K562 (cell line): ENCODE data around the gene FBXO10. TPM values are rescaled to one million over a fixed set of nuclear protein-coding genes. Genes with fewer than 3 reads are reported as not detected.
A peak's percentile ranks its signal among the peaks of the same experiment; 100 is the strongest.

Source experiments
- BRD9 ChIP-seq: fragments of 450-650 bp; IDR thresholded peaks from 2 replicates; pipeline ENCODE4 v1.6.1; 2018; ENCODE audit warnings: low read depth; ENCODE audit not compliant: partially characterized antibody
- CCAR2 ChIP-seq: fragments of 200-400 bp; formaldehyde crosslinking; IDR thresholded peaks from 2 replicates; pipeline ENCODE4 v1.6.1; 2017; ENCODE audit warnings: mild to moderate bottlenecking, low read depth, low read length
- DDX20 ChIP-seq: fragments of 450-650 bp; IDR thresholded peaks from 2 replicates; pipeline ENCODE4 v1.6.1; 2016; ENCODE audit warnings: missing genetic modification characterization, low read depth, mild to moderate bottlenecking, missing compliant biosample characterization, moderate library complexity
- HDAC2 ChIP-seq: fragments of 450-650 bp; IDR thresholded peaks from 2 replicates; pipeline ENCODE4 v1.6.1; 2016; ENCODE audit warnings: mild to moderate bottlenecking
- HNRNPH1 ChIP-seq: fragments of 200-400 bp; formaldehyde crosslinking; optimal IDR thresholded peaks from 2 replicates; pipeline ENCODE3; 2017; ENCODE audit warnings: low read depth, mild to moderate bottlenecking, low read length, moderate library complexity
- HNRNPL ChIP-seq: fragments of 200-400 bp; formaldehyde crosslinking; IDR thresholded peaks from 2 replicates; pipeline ENCODE4 v1.6.1; 2017; ENCODE audit warnings: low read depth, mild to moderate bottlenecking, low read length
- MTA2 ChIP-seq: fragments of 450-650 bp; IDR thresholded peaks from 2 replicates; pipeline ENCODE4 v1.6.1; 2016; ENCODE audit warnings: low read depth
- NR3C1 ChIP-seq: sonication (generic); formaldehyde crosslinking; IDR thresholded peaks from 2 replicates; pipeline ENCODE4 v1.8.1; 2022; ENCODE audit warnings: missing genetic modification reagents
- PHF8 ChIP-seq: fragments of 200-600 bp; sonication (generic); IDR thresholded peaks from 2 replicates; pipeline ENCODE4 v1.6.1; 2012; ENCODE audit warnings: mixed run types, mild to moderate bottlenecking, inconsistent platforms, low read length, moderate library complexity, borderline replicate concordance
- SIX5 ChIP-seq, 2 experiments: IDR thresholded peaks; 2 replicates each; pipeline ENCODE4 v1.6.1; 2011; ENCODE audit warnings: low read length in 2 of 2, borderline replicate concordance in 1 of 2, low read depth in 1 of 2, mild to moderate bottlenecking in 1 of 2, moderate library complexity in 1 of 2; ENCODE audit not compliant: insufficient read depth in 1 of 2
- STAT5A ChIP-seq: IDR thresholded peaks from 2 replicates; pipeline ENCODE4 v1.6.1; 2012; ENCODE audit warnings: low read length, inconsistent platforms, borderline replicate concordance
- ZBTB49 ChIP-seq: sonication (generic); formaldehyde crosslinking; IDR thresholded peaks from 2 replicates; pipeline ENCODE4 v1.8.0; 2022; ENCODE audit warnings: missing genetic modification reagents, mild to moderate bottlenecking, borderline replicate concordance
- ZBTB8A ChIP-seq: fragments of 450-650 bp; IDR thresholded peaks from 2 replicates; pipeline ENCODE4 v1.6.1; 2018; ENCODE audit warnings: mild to moderate bottlenecking, moderate library complexity; ENCODE audit not compliant: partially characterized antibody
- ZNF174 ChIP-seq: fragments of 250-450 bp; sonication (Bioruptor Pico); IDR thresholded peaks from 2 replicates; pipeline ENCODE4 v1.4.0; 2020; ENCODE audit warnings: mild to moderate bottlenecking
- ZNF668 ChIP-seq: fragments of 250-450 bp; sonication (Bioruptor Pico); IDR thresholded peaks from 2 replicates; pipeline ENCODE4 v1.8.0; 2022; ENCODE audit warnings: mild to moderate bottlenecking, inconsistent platforms
- ZNF780A ChIP-seq: fragments of 250-450 bp; sonication (Bioruptor Pico); IDR thresholded peaks from 2 replicates; pipeline ENCODE4 v1.5.0; 2021; ENCODE audit warnings: mild to moderate bottlenecking
- polyA plus RNA-seq, 8 experiments: library from polyadenylated mRNA; depleted of rRNA in 4 of 8; stranded (reverse) in 5 of 8; unstranded in 3 of 8; fragments of >200 nt; fragmentation: Nextera tagmentation in 2 of 8; fragmentation: Illumina TruSeq in 1 of 8; extraction: Ambion mirVana in 2 of 8; extraction: Trizol in 1 of 8; gene quantifications; 2 replicates each; pipeline versions ENCODE4 v1.2.1 to v1.2.3, GENCODE V29; 2011 to 2014; ENCODE audit warnings: inconsistent platforms in 1 of 8, missing spikeins in 1 of 8
- total RNA-seq, 7 experiments: library from RNA; depleted of rRNA in 6 of 7; stranded (reverse); fragments of >200 nt in 6 of 7; fragmentation: Illumina TruSeq in 2 of 7; extraction: Trizol in 2 of 7; gene quantifications; 2 replicates each; pipeline versions ENCODE4 v1.2.1 to v1.2.3, GENCODE V29; 2011 to 2021; ENCODE audit warnings: low replicate concordance in 1 of 7
- TF ChIP-seq, protein P1 (sequence below): fragments of 250-450 bp; sonication (Bioruptor Pico); IDR thresholded peaks from 2 replicates; pipeline ENCODE4 v1.8.0; 2022; ENCODE audit warnings: moderate library complexity, mild to moderate bottlenecking, inconsistent platforms
- TF ChIP-seq, protein P2 (sequence below): fragments of 450-650 bp; IDR thresholded peaks from 2 replicates; pipeline ENCODE4 v1.6.1; 2016; ENCODE audit warnings: mild to moderate bottlenecking
- TF ChIP-seq, protein P3 (sequence below): fragments of 250-450 bp; sonication (Bioruptor Pico); IDR thresholded peaks from 2 replicates; pipeline ENCODE4 v1.4.0; 2020; ENCODE audit warnings: borderline replicate concordance
- TF ChIP-seq, protein P4 (sequence below): sonication (generic); formaldehyde crosslinking; IDR thresholded peaks from 2 replicates; pipeline ENCODE4 v1.5.0; 2020; ENCODE audit warnings: missing genetic modification reagents

Gene FBXO10
- total and polyA plus RNA-seq, 9 of the 15 experiments (the other 6 are each of a cell fraction or from before 2014, with no cell fraction given): 0.84 to 9.9 (median 6.0) TPM

- no peak for TF ChIP-seq DDX20
- TF ChIP-seq, protein P1, sequence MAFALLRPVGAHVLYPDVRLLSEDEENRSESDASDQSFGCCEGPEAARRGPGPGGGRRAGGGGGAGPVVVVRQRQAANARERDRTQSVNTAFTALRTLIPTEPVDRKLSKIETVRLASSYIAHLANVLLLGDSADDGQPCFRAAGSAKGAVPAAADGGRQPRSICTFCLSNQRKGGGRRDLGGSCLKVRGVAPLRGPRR: no peak
- no peak for TF ChIP-seq HNRNPH1
- no peak for TF ChIP-seq ZNF780A (CRISPR knock-in tag)
- no peak for TF ChIP-seq CCAR2
- TF ChIP-seq ZBTB49 (CRISPR knock-in tag): no peak
- no peak for TF ChIP-seq MTA2
- TF ChIP-seq, protein P2, sequence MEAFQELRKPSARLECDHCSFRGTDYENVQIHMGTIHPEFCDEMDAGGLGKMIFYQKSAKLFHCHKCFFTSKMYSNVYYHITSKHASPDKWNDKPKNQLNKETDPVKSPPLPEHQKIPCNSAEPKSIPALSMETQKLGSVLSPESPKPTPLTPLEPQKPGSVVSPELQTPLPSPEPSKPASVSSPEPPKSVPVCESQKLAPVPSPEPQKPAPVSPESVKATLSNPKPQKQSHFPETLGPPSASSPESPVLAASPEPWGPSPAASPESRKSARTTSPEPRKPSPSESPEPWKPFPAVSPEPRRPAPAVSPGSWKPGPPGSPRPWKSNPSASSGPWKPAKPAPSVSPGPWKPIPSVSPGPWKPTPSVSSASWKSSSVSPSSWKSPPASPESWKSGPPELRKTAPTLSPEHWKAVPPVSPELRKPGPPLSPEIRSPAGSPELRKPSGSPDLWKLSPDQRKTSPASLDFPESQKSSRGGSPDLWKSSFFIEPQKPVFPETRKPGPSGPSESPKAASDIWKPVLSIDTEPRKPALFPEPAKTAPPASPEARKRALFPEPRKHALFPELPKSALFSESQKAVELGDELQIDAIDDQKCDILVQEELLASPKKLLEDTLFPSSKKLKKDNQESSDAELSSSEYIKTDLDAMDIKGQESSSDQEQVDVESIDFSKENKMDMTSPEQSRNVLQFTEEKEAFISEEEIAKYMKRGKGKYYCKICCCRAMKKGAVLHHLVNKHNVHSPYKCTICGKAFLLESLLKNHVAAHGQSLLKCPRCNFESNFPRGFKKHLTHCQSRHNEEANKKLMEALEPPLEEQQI: no peak
- peak; percentile 86; the same call in 1 of the 2 replicates for TF ChIP-seq NR3C1
- peak; percentile 70 for TF ChIP-seq HDAC2
- TF ChIP-seq, protein P3, sequence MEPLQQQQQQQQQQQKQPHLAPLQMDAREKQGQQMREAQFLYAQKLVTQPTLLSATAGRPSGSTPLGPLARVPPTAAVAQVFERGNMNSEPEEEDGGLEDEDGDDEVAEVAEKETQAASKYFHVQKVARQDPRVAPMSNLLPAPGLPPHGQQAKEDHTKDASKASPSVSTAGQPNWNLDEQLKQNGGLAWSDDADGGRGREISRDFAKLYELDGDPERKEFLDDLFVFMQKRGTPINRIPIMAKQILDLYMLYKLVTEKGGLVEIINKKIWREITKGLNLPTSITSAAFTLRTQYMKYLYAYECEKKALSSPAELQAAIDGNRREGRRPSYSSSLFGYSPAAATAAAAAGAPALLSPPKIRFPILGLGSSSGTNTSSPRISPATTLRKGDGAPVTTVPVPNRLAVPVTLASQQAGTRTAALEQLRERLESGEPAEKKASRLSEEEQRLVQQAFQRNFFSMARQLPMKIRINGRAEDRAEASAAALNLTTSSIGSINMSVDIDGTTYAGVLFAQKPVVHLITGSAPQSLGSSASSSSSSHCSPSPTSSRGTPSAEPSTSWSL (CRISPR knock-in tag): no peak
- no peak; a peak in 1 of 4 replicates for TF ChIP-seq SIX5 (IDR thresholded peaks at IDR 0.05; ENCODE audit: borderline replicate concordance in 1 of 2, insufficient read depth in 1 of 2, low read depth in 1 of 2, low read length in 2 of 2)
- TF ChIP-seq BRD9: peak; percentile 54
- TF ChIP-seq HNRNPL: no peak
- peak; percentile 99 for TF ChIP-seq PHF8
- TF ChIP-seq, protein P4, sequence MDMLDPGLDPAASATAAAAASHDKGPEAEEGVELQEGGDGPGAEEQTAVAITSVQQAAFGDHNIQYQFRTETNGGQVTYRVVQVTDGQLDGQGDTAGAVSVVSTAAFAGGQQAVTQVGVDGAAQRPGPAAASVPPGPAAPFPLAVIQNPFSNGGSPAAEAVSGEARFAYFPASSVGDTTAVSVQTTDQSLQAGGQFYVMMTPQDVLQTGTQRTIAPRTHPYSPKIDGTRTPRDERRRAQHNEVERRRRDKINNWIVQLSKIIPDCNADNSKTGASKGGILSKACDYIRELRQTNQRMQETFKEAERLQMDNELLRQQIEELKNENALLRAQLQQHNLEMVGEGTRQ (CRISPR knock-in tag): no peak
- TF ChIP-seq STAT5A: no peak
- no peak for TF ChIP-seq ZBTB8A
- TF ChIP-seq ZNF668 (CRISPR knock-in tag): no peak
- no peak for TF ChIP-seq ZNF174
Measured at GRCh38 chr9:37592108-37592951, 16.1 kb upstream of the FBXO10 start, which contains the start of gene TOMM5 (continued).
